Kidney (tissue), 14 donors: ENCODE results near the gene RNASE2. TPM values are rescaled to one million over a fixed set of nuclear protein-coding genes. Genes with fewer than 3 reads are reported as not detected.

Source experiments
- DNase-seq, 5 donors: peaks; one replicate each; pipeline ENCODE4 v3.0.0-alpha.2; 2013 to 2020
- FAIRE-seq: peaks from 2 replicates; lab custom pipeline; 2012; peaks lifted over from hg19 to GRCh38; lab: Jason Lieb, UNC
- H3K27ac ChIP-seq, 2 donors: one replicate each; pipeline ENCODE4 v1.7.0; 2013; ENCODE audit warnings: low read depth in 2 of 2, low read length in 2 of 2, inconsistent platforms in 1 of 2
- H3K27me3 ChIP-seq: one replicate; pipeline ENCODE4 v1.7.1; 2013; ENCODE audit warnings: low read length, inconsistent platforms; ENCODE audit not compliant: control insufficient read depth, insufficient read depth
- H3K36me3 ChIP-seq, 3 donors: one replicate each; pipeline versions ENCODE4 v1.7.0 to v1.7.1; 2013; ENCODE audit warnings: low read length in 3 of 3, control low read depth in 1 of 3, inconsistent platforms in 1 of 3; ENCODE audit not compliant: insufficient read depth in 3 of 3, control insufficient read depth in 2 of 3
- H3K4me1 ChIP-seq, 3 donors: one replicate each; pipeline versions ENCODE4 v1.7.0 to v1.7.1; 2013; ENCODE audit warnings: low read length in 3 of 3, inconsistent platforms in 1 of 3, low read depth in 1 of 3; ENCODE audit not compliant: control insufficient read depth in 2 of 3, insufficient read depth in 2 of 3
- H3K4me3 ChIP-seq, 3 donors: one replicate each; pipeline versions ENCODE4 v1.7.0 to v1.8.1; 2013; ENCODE audit warnings: low read length in 3 of 3, control low read depth in 1 of 3, inconsistent platforms in 1 of 3
- H3K9ac ChIP-seq, 3 donors: one replicate each; pipeline versions ENCODE4 v1.7.0 to v1.7.1; 2013; ENCODE audit warnings: low read length in 3 of 3, control low read depth in 1 of 3, inconsistent platforms in 1 of 3
- H3K9me3 ChIP-seq, 3 donors: one replicate each; pipeline versions ENCODE4 v1.7.0 to v1.7.1; 2013; ENCODE audit warnings: low read length in 3 of 3, control low read depth in 1 of 3, inconsistent platforms in 1 of 3; ENCODE audit not compliant: control insufficient read depth in 2 of 3, insufficient read depth in 1 of 3
- CTCF ChIP-seq: IDR thresholded peaks from 3 replicates; pipeline ENCODE4 v1.5.1; 2012; ENCODE audit warnings: mild to moderate bottlenecking, moderate library complexity, borderline replicate concordance; ENCODE audit not compliant: insufficient read depth; ENCODE audit errors: extremely low read depth
- intact Hi-C: fragments of 100-400 bp; cut with DNase I; formaldehyde crosslinking; loops from one replicate; pipeline ENCODE4 v1.11.1; 2022
- polyA plus RNA-seq: library from polyadenylated mRNA; stranded (reverse); fragments of 350-450 nt; fragmentation: Illumina TruSeq; extraction: RNeasy Lipid Tissue Mini Kit (QIAGEN cat#74804); gene quantifications from one replicate; pipeline ENCODE4 v1.2.3, GENCODE V29; 2014; ENCODE audit warnings: low read depth, low replicate concordance; ENCODE audit not compliant: insufficient read depth
- total RNA-seq: library from RNA; stranded (reverse); fragmentation: NEBNext Ultra II Directional; extraction: Animal tissue kit (Norgen Biotek cat#: 25700); gene quantifications from one replicate; pipeline ENCODE4 v1.2.1, GENCODE V29; 2021
- donor health status: control.
- donor health status: control.
- donor health status: control.
- donor health status: control.
- donor health status: control.
- donor health status: DM: yes; HTN: yes; CAD: no.
- donor health status: Normal renal cell carcinoma (clear cell type).

RNASE2 gene
- total and polyA plus RNA-seq, 2 donors from 2014 or later, result 2.4 to 4.3 TPM

- no peak for DNase-seq
- Histone ChIP-seq H3K9ac (no peak overlapping the region), H3K27ac (no peak overlapping the region), H3K9me3 (no peaks in the 10 kb centered on the region), H3K4me3 (peak overlapping the region in 1 of 3 donors; percentile 22), H3K27me3 (no peaks in the 10 kb centered on the region), H3K4me1 (no peaks in the 10 kb centered on the region), H3K36me3 (peaks cover 11 to 44% (median 31%) of the 10 kb centered on the region in 3 donors)
- no peak for FAIRE-seq
- no peak for TF ChIP-seq CTCF
- intact Hi-C loops, result no loop called here
Measured at GRCh38 chr14:20997564-20997963, 42.3 kb downstream of the RNASE2 start.

GRCh38 chr14:20998139-20998538 is 42.9 kb downstream of the RNASE2 start:
- no peak overlapping the region for H3K9ac ChIP-seq
- no peaks in the 10 kb centered on the region for H3K9me3 ChIP-seq
- no peak for FAIRE-seq
- TF ChIP-seq CTCF, result no peak
- intact Hi-C loops, result no loop called here
- H3K27me3 ChIP-seq, result no peaks in the 10 kb centered on the region
- peak in 3 of 5 donors; percentile 29 to 58 (median 52) for DNase-seq
- H3K4me3 ChIP-seq, result no peak overlapping the region
- H3K27ac ChIP-seq, result no peak overlapping the region
- peaks cover 7 to 39% (median 26%) of the 10 kb centered on the region in 3 donors for H3K36me3 ChIP-seq
- H3K4me1 ChIP-seq, result no peaks in the 10 kb centered on the region

- H3K27ac ChIP-seq, result no peak within 1 kb of the TSS
- no peak for FAIRE-seq
Measured at GRCh38 chr14:20998674-20999366, 43.5 kb downstream of the RNASE2 start, which contains the start of gene SLC39A2. Gene SLC39A2, plus strand, starts transcription at chr14:20999293. Its CDS starts 154 bp downstream, at chr14:20999447.

More at GRCh38 chr14:20998674-20999366, 43.5 kb downstream of the RNASE2 start, which contains the start of gene SLC39A2:
- no peak within 1 kb of the TSS for H3K9ac ChIP-seq
- no peak for TF ChIP-seq CTCF
- intact Hi-C loops, result no loop called here
- H3K9me3 ChIP-seq, result no peaks in the 10 kb centered on the region
- DNase-seq, result peak in 2 of 5 donors; percentile 44 to 51
- H3K27me3 ChIP-seq, result no peaks in the 10 kb centered on the region
- no peak within 1 kb of the TSS for H3K4me3 ChIP-seq
- peaks cover 6 to 37% (median 24%) of the 10 kb centered on the region in 3 donors for H3K36me3 ChIP-seq
- H3K4me1 ChIP-seq, result no peaks in the 10 kb centered on the region
